ENCODE measurements around the gene LMOD2.
"Not testable (repeated sequence)": the region's sequence is repeated elsewhere in the genome, so short reads cannot be mapped to it uniquely, and the experiment has no call there.

Gene LMOD2

GRCh38 chr7:123655614-123656013 is at the start of gene LMOD2:
TSS of gene LMOD2 (plus strand) at chr7:123655866. CDS start at chr7:123655964, 98 bp downstream.
- no peak for DNase-seq

DNA sequence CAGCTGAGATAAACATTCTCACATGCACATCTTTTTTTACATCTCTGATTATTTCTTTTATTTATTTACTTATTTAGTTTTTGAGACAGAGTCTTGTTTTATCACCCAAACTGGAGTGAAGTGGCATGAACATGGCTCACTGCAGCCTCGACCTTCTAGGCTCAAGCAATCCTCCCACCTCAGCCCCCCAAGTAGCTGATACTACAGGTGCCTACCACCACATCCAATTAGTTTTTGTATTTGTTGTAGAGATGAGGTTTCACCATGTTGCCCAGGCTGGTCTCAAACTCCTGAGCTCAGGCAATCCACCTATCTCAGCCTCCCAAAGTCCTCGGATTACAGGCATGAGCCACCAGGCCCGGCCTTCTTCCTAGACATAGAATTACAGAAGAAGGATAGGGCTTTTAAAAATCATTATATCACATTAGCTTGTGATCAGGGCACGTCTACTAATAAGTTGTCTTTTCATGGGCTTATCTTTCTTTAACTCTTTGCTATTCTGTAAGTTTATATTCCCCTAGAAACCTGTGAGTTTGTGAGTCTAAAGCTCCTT is 48.2 kb upstream of the LMOD2 start:
- no peak for DNase-seq

DNA sequence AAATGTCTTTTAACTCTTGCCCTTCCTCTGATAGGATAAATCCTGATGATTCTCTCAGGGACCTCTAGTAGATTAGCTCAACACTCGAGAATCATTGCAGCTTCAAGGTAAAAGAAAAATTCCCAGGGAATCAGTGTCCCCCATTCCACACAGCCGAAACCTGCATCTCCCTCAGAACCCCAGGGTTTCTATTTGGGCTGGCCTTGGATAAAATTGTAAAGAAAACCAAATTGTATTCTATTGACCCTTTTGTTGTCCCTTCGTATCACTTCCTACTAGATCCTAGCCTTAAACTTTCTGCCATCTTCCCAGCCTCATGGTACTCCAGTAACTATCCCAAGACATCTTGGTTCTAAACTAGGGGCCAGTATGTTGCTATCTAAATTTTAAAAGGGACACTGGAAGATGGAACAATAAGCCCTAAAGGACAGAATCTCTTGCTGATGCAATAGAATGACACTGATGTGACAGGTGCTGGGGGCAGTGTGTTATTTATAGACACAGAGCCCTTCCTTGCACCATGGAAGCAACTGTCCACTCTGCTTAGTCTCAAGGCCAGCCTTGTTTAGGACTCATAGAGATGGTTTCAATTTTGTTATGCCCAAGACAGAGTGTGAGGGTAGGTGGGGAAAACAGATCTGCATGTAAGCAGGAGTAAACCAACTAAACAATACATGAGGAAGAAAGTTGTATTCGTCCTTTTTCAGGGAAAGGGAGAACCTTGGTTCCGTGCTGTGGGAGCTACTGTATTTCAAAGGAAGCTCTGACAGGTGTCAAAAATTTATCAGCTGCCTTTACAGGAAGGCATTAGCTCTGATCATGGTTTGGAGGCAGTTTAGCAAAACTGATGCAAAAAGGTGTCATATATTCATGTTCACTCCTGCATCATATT is 46.4 kb upstream of the LMOD2 start:
- DNase-seq = no peak

- DNase-seq = no peak
These were observed 45.8 kb upstream of the LMOD2 start for GRCh38 chr7:123609883-123610239.

GRCh38 chr7:123612024-123612423 is 43.6 kb upstream of the LMOD2 start:
- no peak for DNase-seq

DNA sequence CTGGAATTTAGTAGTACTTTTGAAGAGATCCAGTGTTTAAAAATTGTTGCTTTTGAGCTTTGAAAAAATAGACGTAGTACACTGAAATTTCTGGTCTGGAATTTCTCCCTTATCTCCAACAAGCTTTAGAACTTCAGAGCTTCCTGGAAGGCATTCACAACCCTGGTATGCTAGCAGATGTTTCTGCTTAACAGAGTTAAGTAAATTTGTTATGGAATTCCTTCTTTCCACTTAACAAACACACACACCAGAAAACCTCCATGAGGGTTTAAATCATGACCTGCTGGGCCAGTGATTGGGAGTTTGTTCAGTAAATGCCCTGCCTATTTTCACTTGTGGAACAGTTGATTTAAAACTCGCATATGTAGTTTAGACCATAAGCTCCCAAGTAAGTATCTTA is 40.3 kb upstream of the LMOD2 start:
- no peak for DNase-seq

DNA sequence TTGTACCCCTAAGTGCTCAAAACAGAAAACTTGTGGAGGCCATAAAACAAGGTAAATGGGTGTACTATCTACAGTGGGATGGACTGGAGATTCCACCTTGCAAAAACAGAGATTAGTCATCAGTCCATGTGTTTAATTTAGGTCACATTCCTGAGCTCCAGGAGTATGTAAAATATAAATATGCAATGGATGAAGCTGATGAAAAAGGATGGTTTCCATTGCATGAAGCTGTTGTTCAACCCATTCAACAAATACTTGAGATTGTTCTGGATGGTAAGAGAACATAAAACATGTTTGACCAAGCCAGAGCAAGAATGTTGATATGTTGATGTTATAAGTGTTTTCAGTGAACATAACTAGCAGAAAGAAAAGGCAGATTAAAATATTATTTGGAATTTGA is 39.4 kb upstream of the LMOD2 start:
- DNase-seq = no peak

DNA sequence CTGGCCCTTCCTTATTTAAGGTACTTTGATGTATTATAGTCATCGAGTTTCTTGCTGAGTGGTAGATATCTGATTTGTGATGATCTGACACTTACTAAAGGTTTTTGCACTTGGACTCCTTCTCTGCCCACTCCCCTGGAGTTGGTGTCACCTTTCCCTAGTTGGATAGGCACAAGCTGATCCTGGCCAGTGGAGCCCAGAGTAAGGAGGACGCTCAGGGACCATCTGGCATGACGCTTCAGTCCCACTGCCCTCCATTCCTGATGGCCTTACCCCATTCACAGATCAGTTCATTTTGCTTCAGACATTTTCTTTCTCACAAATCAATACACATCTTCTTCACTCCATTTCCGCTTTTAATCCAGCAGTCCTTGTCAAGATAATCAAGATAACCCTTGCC is 34.0 kb upstream of the LMOD2 start:
- DNase-seq = no peak

DNA sequence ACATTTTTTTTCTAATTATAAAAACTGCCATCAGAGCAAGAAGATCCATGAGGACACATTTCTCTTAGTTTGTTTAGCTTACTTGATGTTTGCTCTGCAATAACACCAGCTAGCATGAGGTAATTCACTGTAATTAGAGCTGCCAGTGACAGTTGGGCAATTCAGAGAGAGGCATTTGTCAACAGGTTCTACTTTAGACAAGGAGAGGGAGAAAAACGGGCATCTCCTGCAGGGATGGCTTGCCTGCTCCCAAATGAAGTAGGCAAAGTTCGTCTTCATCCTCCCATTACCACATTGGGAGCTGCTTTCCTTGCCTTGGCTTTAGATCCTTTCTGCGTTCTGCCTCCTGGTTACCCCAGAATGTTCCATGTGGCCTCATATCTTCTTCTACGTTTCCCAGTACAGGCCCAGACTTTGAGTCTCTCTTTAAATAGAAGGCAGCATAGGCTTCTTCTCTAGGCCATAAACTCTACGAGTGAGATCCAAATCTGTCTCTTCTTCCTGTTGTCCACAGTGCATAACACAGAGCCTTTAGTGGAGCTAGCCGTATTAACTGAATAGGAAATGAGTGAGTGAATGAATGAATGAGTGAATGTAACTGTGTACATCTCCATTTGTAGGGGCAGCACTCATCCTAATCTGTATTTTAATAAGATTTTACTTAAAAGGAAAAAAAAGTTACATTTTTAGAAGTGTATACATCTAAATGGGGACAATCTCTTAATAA is 32.8 kb upstream of the LMOD2 start:
- peak; percentile 88 for DNase-seq

- no peak for DNase-seq
These were observed 31.0 kb upstream of the LMOD2 start for GRCh38 chr7:123624527-123625183.

- DNase-seq = no peak
These were observed 30.4 kb upstream of the LMOD2 start for GRCh38 chr7:123625254-123625653.

DNA sequence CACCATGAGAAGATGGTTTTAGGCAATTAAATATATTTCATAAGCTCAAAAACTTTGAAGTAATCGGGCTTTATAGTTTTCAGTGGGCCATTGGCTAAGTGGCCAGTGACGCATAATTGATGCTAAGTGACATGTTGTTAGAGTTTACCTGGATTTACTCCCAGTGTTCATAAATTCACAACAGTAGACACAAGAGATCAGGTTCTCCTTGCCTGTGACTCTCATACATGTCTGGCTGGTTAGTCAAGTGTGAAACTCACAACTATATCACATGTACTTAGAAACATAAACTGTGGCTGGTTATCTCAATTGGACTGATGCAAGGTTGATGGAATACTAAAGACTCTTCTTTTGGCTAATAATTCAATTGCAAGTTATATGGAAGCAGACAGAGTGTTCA is 27.8 kb upstream of the LMOD2 start:
- DNase-seq = no peak

GRCh38 chr7:123628829-123629228 is 26.8 kb upstream of the LMOD2 start:
- no peak for DNase-seq

GRCh38 chr7:123629281-123629680 is 26.4 kb upstream of the LMOD2 start:
- no peak for DNase-seq

DNA sequence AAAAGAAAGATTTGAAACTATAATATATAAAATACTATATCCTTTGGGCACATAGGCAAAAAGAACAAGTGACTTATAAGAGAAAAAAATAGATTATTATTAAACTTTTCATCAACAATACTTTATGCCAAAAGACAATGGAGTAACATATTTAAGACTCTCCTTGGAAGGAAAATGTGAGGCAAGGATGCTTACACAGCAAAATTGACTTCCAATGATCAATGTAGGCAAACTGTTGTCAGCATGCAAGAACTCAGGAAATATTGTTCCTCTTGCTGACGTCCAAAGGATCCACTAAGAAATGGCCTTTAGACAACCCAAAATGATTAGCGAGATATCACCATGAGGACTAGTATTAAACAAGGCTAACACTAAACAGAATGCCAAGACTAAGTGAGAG is 22.9 kb upstream of the LMOD2 start:
- no peak for DNase-seq

- DNase-seq = no peak
These were observed 22.1 kb upstream of the LMOD2 start for GRCh38 chr7:123633553-123633952.

- DNase-seq = not testable (repeated sequence)
These were observed 21.6 kb upstream of the LMOD2 start for GRCh38 chr7:123634011-123634573.

GRCh38 chr7:123635551-123636359 is 19.9 kb upstream of the LMOD2 start:
- DNase-seq = no peak

DNA sequence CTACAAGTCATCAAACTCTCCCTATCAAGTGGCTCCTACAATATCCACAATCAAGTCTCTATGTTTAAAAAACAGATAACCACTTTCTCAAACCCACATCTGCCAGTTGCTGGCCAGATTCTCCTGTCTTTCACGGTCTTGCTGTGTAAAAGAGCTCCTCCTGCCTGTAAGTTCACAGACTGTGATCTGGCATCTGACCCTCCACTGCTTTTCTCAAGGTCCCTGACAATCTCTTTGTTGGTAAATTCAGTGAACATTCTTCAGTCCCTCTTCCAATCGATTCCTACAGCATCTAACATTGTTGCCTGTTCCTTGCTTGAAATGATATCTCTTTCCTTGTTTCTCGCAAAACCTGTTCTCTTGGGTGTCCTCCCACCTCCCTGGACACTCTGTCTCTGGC is 18.5 kb upstream of the LMOD2 start:
- no peak for DNase-seq

DNA sequence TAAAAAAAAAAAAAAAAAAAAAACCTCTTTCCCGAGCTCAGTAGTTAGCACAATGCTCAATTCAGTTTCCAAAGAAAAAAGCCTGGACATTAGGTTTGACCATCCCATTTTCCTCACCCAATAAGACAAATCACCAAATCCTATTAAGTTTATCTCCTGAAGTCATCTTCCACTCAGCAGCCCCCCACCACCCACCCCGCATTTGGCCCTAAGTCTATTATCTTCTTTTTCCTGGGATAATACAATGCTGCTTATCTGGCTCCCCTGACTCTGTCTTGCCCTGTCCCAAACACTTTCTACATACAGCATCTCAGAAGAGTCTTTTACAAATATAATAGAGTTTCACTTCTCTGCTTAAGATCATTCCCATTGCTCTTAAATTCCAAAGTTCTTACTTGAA is 17.8 kb upstream of the LMOD2 start:
- no peak for DNase-seq

GRCh38 chr7:123639631-123640030 is 16.0 kb upstream of the LMOD2 start:
- DNase-seq = no peak

- no peak for DNase-seq
These were observed 15.1 kb upstream of the LMOD2 start for GRCh38 chr7:123640583-123640982.

Measured in NCI-H1436 treated with DMSO at 0.1 percent for 48 hours (cell line).